ENCODE data around the gene GSE1. TPM values are rescaled to one million over a fixed set of nuclear protein-coding genes. Genes with fewer than 3 reads are reported as not detected.

Gene GSE1
- total RNA-seq, 2 donors from 2014 or later: 72.6 to 96.2 TPM

GRCh38 chr16:85621698-85622428 lies 8.7 kb downstream of the GSE1 start:
- H3K27ac ChIP-seq: no peak overlapping the region

GRCh38 chr16:85622683-85623082 lies 9.6 kb downstream of the GSE1 start:
- Histone ChIP-seq H3K36me3 (no peaks in the 10 kb centered on the region), H3K27ac (no peak overlapping the region), H3K4me1 (ENCODE audit: control insufficient read depth in 1 of 2, low read depth in 2 of 2) (peaks cover 5 to 6% of the 10 kb centered on the region in 2 donors), H3K4me3 (no peak overlapping the region), H3K9me3 (no peaks in the 10 kb centered on the region), H3K27me3 (replicated peaks; ENCODE audit: insufficient read depth) (no peaks in the 10 kb centered on the region)
- TF ChIP-seq CTCF (IDR thresholded peaks at IDR 0.05): no peak
- ATAC-seq (ENCODE audit: insufficient number of reproducible peaks, low FRiP score, low read depth) (no peak), DNase-seq (ENCODE audit: low spot score) (no peak)

More at GRCh38 chr16:85621698-85622428, 8.7 kb downstream of the GSE1 start:
- H3K36me3 ChIP-seq: no peaks in the 10 kb centered on the region
- H3K4me1 ChIP-seq (ENCODE audit: control insufficient read depth in 1 of 2, low read depth in 2 of 2): peaks cover 0 to 3% of the 10 kb centered on the region in 2 donors
- TF ChIP-seq CTCF (IDR thresholded peaks at IDR 0.05): no peak
- no peak for ATAC-seq (ENCODE audit: insufficient number of reproducible peaks, low FRiP score, low read depth)
- H3K27me3 ChIP-seq (replicated peaks; ENCODE audit: insufficient read depth): no peaks in the 10 kb centered on the region
- H3K9me3 ChIP-seq: no peaks in the 10 kb centered on the region
- no peak overlapping the region for H3K4me3 ChIP-seq
- DNase-seq (ENCODE audit: low spot score): no peak

GRCh38 chr16:85623250-85623649 lies 10.1 kb downstream of the GSE1 start:
- Histone ChIP-seq H3K27me3 (replicated peaks; ENCODE audit: insufficient read depth) (no peaks in the 10 kb centered on the region), H3K36me3 (no peaks in the 10 kb centered on the region), H3K4me3 (no peak overlapping the region), H3K4me1 (ENCODE audit: control insufficient read depth in 1 of 2, low read depth in 2 of 2) (peaks cover 11% of the 10 kb centered on the region in 2 donors), H3K9me3 (no peaks in the 10 kb centered on the region), H3K27ac (no peak overlapping the region)
- ATAC-seq (ENCODE audit: insufficient number of reproducible peaks, low FRiP score, low read depth) (no peak), DNase-seq (ENCODE audit: low spot score) (no peak)
- no peak for TF ChIP-seq CTCF (IDR thresholded peaks at IDR 0.05)

- Histone ChIP-seq H3K27ac (no peak overlapping the region), H3K4me1 (ENCODE audit: control insufficient read depth in 1 of 2, low read depth in 2 of 2) (peaks cover 11 to 15% of the 10 kb centered on the region in 2 donors), H3K9me3 (no peaks in the 10 kb centered on the region), H3K4me3 (no peak overlapping the region), H3K27me3 (replicated peaks; ENCODE audit: insufficient read depth) (no peaks in the 10 kb centered on the region), H3K36me3 (no peaks in the 10 kb centered on the region)
- no peak for DNase-seq (ENCODE audit: low spot score)
- no peak for TF ChIP-seq CTCF (IDR thresholded peaks at IDR 0.05)
- no peak for ATAC-seq (ENCODE audit: insufficient number of reproducible peaks, low FRiP score, low read depth)
Observed at GRCh38 chr16:85623997-85624601, 11.0 kb downstream of the GSE1 start.

GRCh38 chr16:85624646-85625045 lies 11.5 kb downstream of the GSE1 start:
- H3K9me3 ChIP-seq: no peaks in the 10 kb centered on the region
- peaks cover 11 to 15% of the 10 kb centered on the region in 2 donors for H3K4me1 ChIP-seq (ENCODE audit: control insufficient read depth in 1 of 2, low read depth in 2 of 2)
- no peak overlapping the region for H3K27ac ChIP-seq
- no peak for TF ChIP-seq CTCF (IDR thresholded peaks at IDR 0.05)
- H3K36me3 ChIP-seq: no peaks in the 10 kb centered on the region
- ATAC-seq (ENCODE audit: insufficient number of reproducible peaks, low FRiP score, low read depth): no peak
- no peak overlapping the region for H3K4me3 ChIP-seq
- no peak for DNase-seq (ENCODE audit: low spot score)
- no peaks in the 10 kb centered on the region for H3K27me3 ChIP-seq (replicated peaks; ENCODE audit: insufficient read depth)
